Activated naive CD4-positive, alpha-beta T cell treated with anti-CD3 and anti-CD28 coated beads, Interleukin-2, amount 10 ng/mL, durations not matched to agents 7 days and 5 days (primary cell): Measurements from ENCODE around the gene ALDH3A2.

ENCODE experiments used
- CTCF ChIA-PET: fragments of 350-600 bp; sonication (Branson Sonifier 250); formaldehyde crosslinking; loops from one replicate; lab custom pipeline; 2021; ENCODE audit warnings: antibody characterized with exemption; lab: Charles Lee
- DNase-seq: peaks from one replicate; pipeline ENCODE4 v3.0.0-alpha.2; 2020
- H3K27ac Mint-ChIP-seq: one replicate; pipeline ENCODE4 v1.8.0; 2021; ENCODE audit warnings: mild to moderate bottlenecking, moderate library complexity, mixed read lengths
- H3K27me3 Mint-ChIP-seq: one replicate; pipeline ENCODE4 v1.8.0; 2021; ENCODE audit warnings: mild to moderate bottlenecking, mixed read lengths
- H3K36me3 Mint-ChIP-seq: one replicate; pipeline ENCODE4 v1.8.0; 2021; ENCODE audit warnings: mixed read lengths
- H3K4me1 Mint-ChIP-seq: one replicate; pipeline ENCODE4 v1.8.0; 2021; ENCODE audit warnings: mixed read lengths
- H3K4me3 Mint-ChIP-seq: one replicate; pipeline ENCODE4 v1.8.0; 2021; ENCODE audit warnings: mild to moderate bottlenecking, moderate library complexity, mixed read lengths
- H3K9me3 Mint-ChIP-seq: one replicate; pipeline ENCODE4 v1.8.0; 2021; ENCODE audit warnings: mixed read lengths

Gene ALDH3A2

DNA sequence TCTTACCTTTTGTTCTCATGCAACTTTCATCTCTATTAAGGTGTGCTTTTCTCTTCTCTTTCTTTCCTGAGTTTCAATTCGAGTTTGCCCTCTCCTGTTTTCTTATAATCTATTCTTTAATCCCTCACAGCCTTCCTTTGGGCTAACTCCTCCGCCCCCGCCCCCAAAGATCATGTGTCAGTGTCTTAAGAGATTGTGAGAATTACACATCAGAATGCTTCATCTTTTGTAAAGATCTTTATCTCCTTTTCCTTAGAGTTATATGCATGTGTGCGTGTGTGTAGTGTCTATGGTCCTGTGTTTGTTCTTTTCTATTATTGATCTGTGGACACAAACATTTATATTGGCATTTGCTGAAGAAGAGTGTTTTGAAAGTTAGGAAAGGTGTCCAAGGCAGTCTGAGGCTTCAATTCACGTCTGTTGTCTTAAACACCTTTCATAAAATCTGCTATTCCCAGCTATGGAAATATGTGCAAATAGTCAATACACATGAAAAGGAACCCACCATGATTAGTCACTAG, 6.1 kb upstream of the ALDH3A2 start:
- CTCF ChIA-PET, result interaction anchor here (1.1 kb wide), 1 partner anchor 96 kb away, joined by 3 read pairs; no protein-coding TSS in a partner anchor
- DNase-seq, result no peak
- Mint-ChIP-seq H3K27me3 (peaks cover 43% of the 10 kb centered on the region), H3K27ac (no peak overlapping the region), H3K9me3 (peaks cover 2% of the 10 kb centered on the region), H3K36me3 (no peaks in the 10 kb centered on the region), H3K4me1 (peaks cover 20% of the 10 kb centered on the region), H3K4me3 (no peak overlapping the region)

DNA sequence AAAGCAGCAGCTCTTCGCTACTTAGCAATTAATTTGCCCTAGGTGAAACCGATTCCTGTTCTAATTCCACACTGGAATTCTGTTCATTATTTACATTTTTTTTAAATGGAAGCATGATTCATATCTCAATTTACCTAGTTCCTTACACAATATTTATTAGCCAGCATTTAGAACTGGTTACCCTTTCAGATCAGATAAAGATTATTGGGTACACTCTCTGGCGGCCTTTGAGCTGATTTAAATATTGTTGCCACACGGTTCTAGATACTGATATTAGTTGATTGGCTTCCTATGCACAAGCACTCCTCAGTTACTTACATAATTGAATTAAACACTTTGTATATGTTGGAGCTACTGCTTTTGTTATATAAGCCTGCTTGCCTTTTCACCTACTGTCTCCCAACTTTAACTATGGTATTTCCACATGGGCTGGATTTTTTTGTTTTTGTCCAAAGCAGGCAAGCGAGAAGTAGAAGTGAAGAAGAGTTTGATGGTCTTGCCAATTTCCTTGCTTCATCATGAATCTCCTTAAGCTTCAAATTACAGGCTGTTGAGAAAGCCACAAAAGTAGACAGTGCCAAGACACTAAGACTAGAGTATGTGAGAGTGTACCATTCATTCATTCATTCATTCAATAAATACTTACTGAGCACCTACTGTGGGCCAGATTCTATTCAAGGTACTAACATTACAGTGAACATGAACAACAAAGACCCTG, 3.9 kb upstream of the ALDH3A2 start:
- Mint-ChIP-seq H3K27me3 (peaks cover 40% of the 10 kb centered on the region), H3K36me3 (peaks cover 2% of the 10 kb centered on the region), H3K4me1 (peaks cover 34% of the 10 kb centered on the region), H3K4me3 (no peak overlapping the region), H3K9me3 (no peaks in the 10 kb centered on the region), H3K27ac (no peak overlapping the region)
- DNase-seq, result no peak
- CTCF ChIA-PET, result interaction anchor here (0.8 to 1.6 kb wide), 2 partner anchors 17 to 131 kb away, joined by 4 to 11 read pairs; no protein-coding TSS in a partner anchor

DNA sequence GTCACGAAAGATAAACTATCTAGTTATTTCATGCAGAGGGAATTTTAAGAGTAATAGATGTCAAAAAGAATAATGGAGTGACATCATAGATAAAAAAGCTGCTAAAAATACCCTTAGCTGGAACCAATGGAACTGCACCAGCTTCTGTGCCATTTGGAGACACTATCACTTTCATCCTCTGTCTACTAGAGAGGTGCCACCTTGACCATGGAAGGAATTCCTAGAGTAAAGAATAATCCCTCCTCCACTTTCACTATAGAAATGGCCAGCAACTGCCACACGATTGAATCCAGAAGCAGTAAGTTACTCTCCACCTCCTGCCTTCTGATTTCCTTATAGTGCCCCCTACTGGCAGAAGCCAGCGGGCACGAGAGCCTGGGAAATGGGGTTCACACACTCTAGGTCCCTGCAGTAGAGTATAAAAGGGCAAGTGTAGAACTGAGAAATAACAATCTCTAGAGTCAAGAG, 2.8 kb upstream of the ALDH3A2 start:
- H3K4me1 Mint-ChIP-seq, result peaks cover 43% of the 10 kb centered on the region
- H3K4me3 Mint-ChIP-seq, result no peak overlapping the region
- CTCF ChIA-PET, result interaction anchor here (0.7 to 3.9 kb wide), 11 partner anchors 9 to 280 kb away, joined by 3 to 23 read pairs (median 4); no protein-coding TSS in a partner anchor
- H3K36me3 Mint-ChIP-seq, result peaks cover 2% of the 10 kb centered on the region
- H3K27me3 Mint-ChIP-seq, result peaks cover 39% of the 10 kb centered on the region
- no peak overlapping the region for H3K27ac Mint-ChIP-seq
- H3K9me3 Mint-ChIP-seq, result no peaks in the 10 kb centered on the region
- DNase-seq, result peak; percentile 68

GRCh38 chr17:19646788-19647696, 1.5 kb upstream of the ALDH3A2 start:
- Mint-ChIP-seq H3K9me3 (no peaks in the 10 kb centered on the region), H3K27ac (peak overlapping the region; percentile 85), H3K4me3 (peak overlapping the region; percentile 92), H3K36me3 (peaks cover 4% of the 10 kb centered on the region), H3K27me3 (peaks cover 38% of the 10 kb centered on the region), H3K4me1 (peaks cover 44% of the 10 kb centered on the region)
- no peak for DNase-seq
- CTCF ChIA-PET, result interaction anchor here (0.6 to 3.9 kb wide), 16 partner anchors 9 to 284 kb away, joined by 3 to 23 read pairs (median 3); partner anchors contain the start of gene B9D1

GRCh38 chr17:19647697-19648474, 665 bp upstream of the ALDH3A2 start:
- peak overlapping the region; percentile 85 for H3K27ac Mint-ChIP-seq
- no peaks in the 10 kb centered on the region for H3K9me3 Mint-ChIP-seq
- H3K36me3 Mint-ChIP-seq, result peaks cover 9% of the 10 kb centered on the region
- peaks cover 38% of the 10 kb centered on the region for H3K4me1 Mint-ChIP-seq
- DNase-seq, result no peak
- peak overlapping the region; percentile 92 for H3K4me3 Mint-ChIP-seq
- CTCF ChIA-PET, result interaction anchor here (0.5 to 3.9 kb wide), 12 partner anchors 10 to 1385 kb away, joined by 3 to 23 read pairs (median 3); partner anchors contain the start of gene B9D1
- H3K27me3 Mint-ChIP-seq, result peaks cover 30% of the 10 kb centered on the region

GRCh38 chr17:19649274-19649541, 657 bp downstream of the ALDH3A2 start:
- Mint-ChIP-seq H3K36me3 (peaks cover 18% of the 10 kb centered on the region), H3K4me1 (peaks cover 38% of the 10 kb centered on the region), H3K27ac (no peak overlapping the region), H3K4me3 (peak overlapping the region; percentile 92), H3K27me3 (peaks cover 24% of the 10 kb centered on the region), H3K9me3 (peaks cover 2% of the 10 kb centered on the region)
- DNase-seq, result no peak
- CTCF ChIA-PET, result interaction anchor here (0.7 to 3.9 kb wide), 4 partner anchors 57 to 136 kb away, joined by 3 to 23 read pairs (median 4); no protein-coding TSS in a partner anchor

DNA sequence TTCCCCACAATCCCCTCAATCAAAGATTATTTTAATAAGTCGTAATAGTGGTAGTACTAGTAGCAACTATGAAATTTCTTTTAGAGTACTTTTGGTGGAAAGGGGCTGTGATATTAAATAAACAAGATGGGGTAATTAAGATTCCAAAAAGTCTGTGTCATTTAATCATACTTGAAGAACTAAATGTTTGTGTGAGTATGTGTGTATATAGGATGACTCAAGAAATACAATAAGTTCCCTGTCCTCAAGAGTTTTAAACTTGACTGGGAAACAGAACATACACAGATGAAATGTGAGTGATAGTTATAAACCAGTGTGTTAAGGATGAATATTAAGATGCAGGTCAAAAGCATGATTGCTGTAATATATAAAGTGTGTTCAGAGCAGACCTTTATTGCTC, 2.3 kb downstream of the ALDH3A2 start:
- Mint-ChIP-seq H3K36me3 (peaks cover 30% of the 10 kb centered on the region), H3K27ac (no peak overlapping the region), H3K9me3 (peaks cover 2% of the 10 kb centered on the region), H3K4me1 (peaks cover 37% of the 10 kb centered on the region), H3K4me3 (no peak overlapping the region), H3K27me3 (peaks cover 21% of the 10 kb centered on the region)
- CTCF ChIA-PET, result no interaction called here
- DNase-seq, result no peak

DNA sequence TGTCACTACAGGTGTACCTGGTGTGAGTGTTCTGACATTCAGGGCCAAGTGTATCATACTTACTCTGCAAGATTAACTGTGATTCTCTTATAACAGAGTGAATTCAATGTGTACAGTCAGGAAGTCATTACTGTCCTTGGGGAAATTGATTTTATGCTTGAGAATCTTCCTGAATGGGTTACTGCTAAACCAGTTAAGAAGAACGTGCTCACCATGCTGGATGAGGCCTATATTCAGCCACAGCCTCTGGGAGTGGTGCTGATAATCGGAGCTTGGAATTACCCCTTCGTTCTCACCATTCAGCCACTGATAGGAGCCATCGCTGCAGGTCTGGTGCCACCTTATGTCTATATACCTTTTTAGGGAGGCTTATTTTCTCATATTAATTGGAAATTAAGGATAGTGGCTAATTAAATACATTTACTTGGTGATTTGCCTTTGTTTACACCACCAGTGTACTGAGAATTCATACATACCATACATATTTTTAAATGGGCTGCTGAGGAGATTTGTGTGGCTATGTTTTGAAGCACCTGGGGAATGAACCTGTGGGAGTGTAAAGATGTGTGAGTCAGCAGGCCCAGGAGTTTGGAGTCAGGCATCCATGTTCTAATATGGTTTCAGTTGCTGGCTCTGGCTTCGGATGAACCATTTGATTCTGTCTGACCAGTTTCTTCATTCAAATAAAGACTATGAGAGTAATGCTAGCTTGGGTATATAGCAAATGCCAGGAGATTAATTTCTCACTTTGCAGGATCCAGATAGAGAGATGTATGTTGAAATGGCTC, 3.1 kb downstream of the ALDH3A2 start:
- CTCF ChIA-PET, result interaction anchor here (1.1 kb wide), 1 partner anchor 8 kb away, joined by 3 read pairs; no protein-coding TSS in a partner anchor
- peaks cover 32% of the 10 kb centered on the region for H3K4me1 Mint-ChIP-seq
- H3K36me3 Mint-ChIP-seq, result peaks cover 34% of the 10 kb centered on the region
- H3K4me3 Mint-ChIP-seq, result no peak overlapping the region
- H3K9me3 Mint-ChIP-seq, result peaks cover 2% of the 10 kb centered on the region
- no peak for DNase-seq
- no peak overlapping the region for H3K27ac Mint-ChIP-seq
- peaks cover 15% of the 10 kb centered on the region for H3K27me3 Mint-ChIP-seq

DNA sequence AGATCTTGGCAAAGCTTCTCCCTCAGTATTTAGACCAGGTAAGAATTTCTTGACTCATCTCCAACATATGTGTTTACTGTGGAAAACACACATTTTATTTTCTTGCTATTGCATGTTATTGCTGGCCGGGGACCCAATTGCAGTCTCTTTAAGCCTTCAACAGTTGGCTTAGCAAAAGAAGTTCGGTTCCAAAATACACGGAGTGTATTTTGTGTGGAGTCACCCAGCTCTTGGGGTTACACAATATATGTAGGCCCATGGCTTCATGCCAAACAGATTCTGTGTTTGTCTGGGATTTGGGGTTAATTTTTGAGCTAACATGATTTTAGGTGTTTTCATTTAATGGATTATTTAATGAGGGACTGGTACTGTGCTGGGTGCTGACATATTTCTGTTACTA, 4.0 kb downstream of the ALDH3A2 start:
- DNase-seq, result no peak
- Mint-ChIP-seq H3K27ac (no peak overlapping the region), H3K4me1 (peaks cover 23% of the 10 kb centered on the region), H3K27me3 (peaks cover 12% of the 10 kb centered on the region), H3K36me3 (peaks cover 34% of the 10 kb centered on the region), H3K9me3 (peaks cover 2% of the 10 kb centered on the region), H3K4me3 (no peak overlapping the region)
- CTCF ChIA-PET, result interaction anchor here (1.0 to 1.1 kb wide), 2 partner anchors 9 to 92 kb away, joined by 3 read pairs; no protein-coding TSS in a partner anchor

- peaks cover 2% of the 10 kb centered on the region for H3K9me3 Mint-ChIP-seq
- CTCF ChIA-PET, result interaction anchor here (1.2 to 1.4 kb wide), 2 partner anchors 9 to 112 kb away, joined by 3 to 4 read pairs; no protein-coding TSS in a partner anchor
- H3K4me3 Mint-ChIP-seq, result no peak overlapping the region
- peaks cover 32% of the 10 kb centered on the region for H3K36me3 Mint-ChIP-seq
- no peak overlapping the region for H3K27ac Mint-ChIP-seq
- no peaks in the 10 kb centered on the region for H3K27me3 Mint-ChIP-seq
- DNase-seq, result no peak
- peaks cover 13% of the 10 kb centered on the region for H3K4me1 Mint-ChIP-seq
Measured at GRCh38 chr17:19654342-19654886, 5.9 kb downstream of the ALDH3A2 start.

DNA sequence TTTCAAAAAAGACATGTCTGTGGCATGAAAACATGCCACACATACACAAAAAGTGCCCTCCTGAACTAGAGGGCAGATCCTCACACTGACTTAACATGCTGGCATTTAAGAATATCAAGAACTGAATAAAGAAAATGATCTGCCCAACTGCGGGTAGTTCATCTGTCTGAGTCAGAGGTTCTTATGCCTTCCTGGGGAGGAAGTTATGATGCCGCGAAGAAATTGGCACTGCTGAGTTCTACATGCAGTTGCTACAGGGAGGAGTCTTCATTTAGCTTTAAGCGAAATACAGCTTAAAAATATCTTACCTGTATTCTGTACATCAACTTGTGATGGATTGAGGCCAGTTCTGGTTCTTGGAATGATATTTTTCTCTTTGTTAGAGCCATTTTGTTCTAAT, 6.3 kb downstream of the ALDH3A2 start:
- H3K27ac Mint-ChIP-seq, result no peak overlapping the region
- H3K4me1 Mint-ChIP-seq, result peaks cover 9% of the 10 kb centered on the region
- peaks cover 2% of the 10 kb centered on the region for H3K9me3 Mint-ChIP-seq
- no peak for DNase-seq
- H3K27me3 Mint-ChIP-seq, result no peaks in the 10 kb centered on the region
- CTCF ChIA-PET, result interaction anchor here (0.9 to 1.4 kb wide), 3 partner anchors 9 to 111 kb away, joined by 3 to 4 read pairs (median 3); no protein-coding TSS in a partner anchor
- peaks cover 32% of the 10 kb centered on the region for H3K36me3 Mint-ChIP-seq
- no peak overlapping the region for H3K4me3 Mint-ChIP-seq

DNA sequence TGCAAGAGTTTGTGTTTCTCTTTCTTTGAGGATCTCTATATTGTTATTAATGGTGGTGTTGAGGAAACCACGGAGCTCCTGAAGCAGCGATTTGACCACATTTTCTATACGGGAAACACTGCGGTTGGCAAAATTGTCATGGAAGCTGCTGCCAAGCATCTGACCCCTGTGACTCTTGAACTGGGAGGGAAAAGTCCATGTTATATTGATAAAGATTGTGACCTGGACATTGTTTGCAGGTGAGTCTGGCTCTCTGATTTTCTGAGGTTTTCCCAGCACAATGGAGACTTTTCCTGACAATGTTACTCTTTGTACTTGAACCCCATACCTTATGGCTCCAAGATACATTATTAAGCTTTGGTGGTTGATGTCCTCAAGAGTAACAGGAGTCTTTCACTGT, 7.8 kb downstream of the ALDH3A2 start:
- Mint-ChIP-seq H3K9me3 (peaks cover 2% of the 10 kb centered on the region), H3K4me3 (no peak overlapping the region), H3K27me3 (no peaks in the 10 kb centered on the region), H3K4me1 (no peaks in the 10 kb centered on the region), H3K27ac (no peak overlapping the region), H3K36me3 (peaks cover 32% of the 10 kb centered on the region)
- CTCF ChIA-PET, result interaction anchor here (1.2 kb wide), 1 partner anchor 111 kb away, joined by 4 read pairs; no protein-coding TSS in a partner anchor
- no peak for DNase-seq
